ENCODE results near the gene CDC42EP3.

DNA sequence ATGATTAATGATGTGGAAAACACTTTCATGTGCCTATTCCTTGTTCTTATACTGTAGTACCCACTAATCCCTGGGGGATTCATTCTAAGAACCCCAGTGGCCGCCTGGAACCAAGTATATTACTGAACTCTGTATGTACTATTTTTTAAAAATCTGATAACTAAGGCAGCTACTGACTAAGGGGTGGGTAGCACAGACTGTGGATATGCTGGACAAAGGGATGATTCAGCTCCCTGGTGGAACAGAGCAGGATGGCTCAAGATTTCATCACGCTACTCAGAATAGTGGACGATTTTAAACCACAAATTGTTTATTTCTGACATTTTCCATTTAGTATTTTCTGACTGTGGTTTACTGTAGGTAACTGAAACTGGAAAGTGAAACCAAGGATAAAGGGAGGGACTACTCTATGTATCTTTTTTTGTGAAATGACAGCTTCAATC lies 41.8 kb upstream of the CDC42EP3 start:
- TF ChIP-seq, protein P1, sequence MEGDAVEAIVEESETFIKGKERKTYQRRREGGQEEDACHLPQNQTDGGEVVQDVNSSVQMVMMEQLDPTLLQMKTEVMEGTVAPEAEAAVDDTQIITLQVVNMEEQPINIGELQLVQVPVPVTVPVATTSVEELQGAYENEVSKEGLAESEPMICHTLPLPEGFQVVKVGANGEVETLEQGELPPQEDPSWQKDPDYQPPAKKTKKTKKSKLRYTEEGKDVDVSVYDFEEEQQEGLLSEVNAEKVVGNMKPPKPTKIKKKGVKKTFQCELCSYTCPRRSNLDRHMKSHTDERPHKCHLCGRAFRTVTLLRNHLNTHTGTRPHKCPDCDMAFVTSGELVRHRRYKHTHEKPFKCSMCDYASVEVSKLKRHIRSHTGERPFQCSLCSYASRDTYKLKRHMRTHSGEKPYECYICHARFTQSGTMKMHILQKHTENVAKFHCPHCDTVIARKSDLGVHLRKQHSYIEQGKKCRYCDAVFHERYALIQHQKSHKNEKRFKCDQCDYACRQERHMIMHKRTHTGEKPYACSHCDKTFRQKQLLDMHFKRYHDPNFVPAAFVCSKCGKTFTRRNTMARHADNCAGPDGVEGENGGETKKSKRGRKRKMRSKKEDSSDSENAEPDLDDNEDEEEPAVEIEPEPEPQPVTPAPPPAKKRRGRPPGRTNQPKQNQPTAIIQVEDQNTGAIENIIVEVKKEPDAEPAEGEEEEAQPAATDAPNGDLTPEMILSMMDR (IDR thresholded peaks at IDR 0.05): no peak
- TF ChIP-seq POLR2A (IDR thresholded peaks at IDR 0.05) (no peak), POLR2AphosphoS5 (IDR thresholded peaks at IDR 0.05) (no peak)
